PFSK-1 (cell line): Measurements from ENCODE around the gene ADGRB3.

Experiments used
- FOXP2 ChIP-seq: optimal IDR thresholded peaks from 2 replicates; pipeline ENCODE3; 2011; ENCODE audit warnings: borderline replicate concordance, control low read depth, inconsistent platforms; ENCODE audit not compliant: insufficient read depth; ENCODE audit errors: extremely low read length, extremely low read depth
- POLR2AphosphoS5 ChIP-seq: IDR thresholded peaks from 2 replicates; pipeline ENCODE4 v1.6.1; 2012; ENCODE audit warnings: low read depth, mild to moderate bottlenecking, control low read depth, low read length, moderate library complexity
- REST ChIP-seq, 2 experiments: IDR thresholded peaks; 2 replicates each; pipeline versions ENCODE4 v1.6.1 to v1.8.0; 2011 to 2012; ENCODE audit warnings: low read depth in 2 of 2, low read length in 2 of 2, control low read depth in 1 of 2, inconsistent platforms in 1 of 2, mild to moderate bottlenecking in 1 of 2, moderate library complexity in 1 of 2; ENCODE audit not compliant: insufficient read depth in 1 of 2
- SIN3A ChIP-seq: IDR thresholded peaks from 2 replicates; pipeline ENCODE4 v1.6.1; 2012; ENCODE audit warnings: mild to moderate bottlenecking, low read length, moderate library complexity, borderline replicate concordance; ENCODE audit not compliant: insufficient read depth
- TAF1 ChIP-seq: IDR thresholded peaks from 2 replicates; pipeline ENCODE4 v1.6.1; 2012; ENCODE audit warnings: low read length, control low read depth, borderline replicate concordance; ENCODE audit not compliant: insufficient read depth

ADGRB3 gene

GRCh38 chr6:69012211-69012610 lies 377.1 kb downstream of the ADGRB3 start:
- TF ChIP-seq FOXP2 (no peak), TAF1 (no peak), SIN3A (no peak), POLR2AphosphoS5 (no peak), REST (IDR thresholded peaks at IDR 0.05; ENCODE audit: insufficient read depth in 1 of 2, low read depth in 2 of 2, low read length in 2 of 2) (no peak)

GRCh38 chr6:69012876-69013275 lies 377.8 kb downstream of the ADGRB3 start:
- TF ChIP-seq REST (IDR thresholded peaks at IDR 0.05; ENCODE audit: insufficient read depth in 1 of 2, low read depth in 2 of 2, low read length in 2 of 2) (no peak), TAF1 (no peak), FOXP2 (no peak), POLR2AphosphoS5 (no peak), SIN3A (no peak)

- TF ChIP-seq SIN3A (no peak), TAF1 (no peak), FOXP2 (no peak), POLR2AphosphoS5 (no peak), REST (IDR thresholded peaks at IDR 0.05; ENCODE audit: insufficient read depth in 1 of 2, low read depth in 2 of 2, low read length in 2 of 2) (no peak)
Observed at GRCh38 chr6:69018906-69019305, 383.8 kb downstream of the ADGRB3 start.

- no peak for TF ChIP-seq POLR2AphosphoS5
- no peak for TF ChIP-seq FOXP2
- TF ChIP-seq SIN3A = no peak
- TF ChIP-seq REST (IDR thresholded peaks at IDR 0.05; ENCODE audit: insufficient read depth in 1 of 2, low read depth in 2 of 2, low read length in 2 of 2) = no peak
- TF ChIP-seq TAF1 = no peak
Observed at GRCh38 chr6:69019832-69020231, 384.8 kb downstream of the ADGRB3 start.

GRCh38 chr6:69022993-69023392 lies 387.9 kb downstream of the ADGRB3 start:
- no peak for TF ChIP-seq SIN3A
- no peak for TF ChIP-seq FOXP2
- no peak for TF ChIP-seq TAF1
- TF ChIP-seq REST (IDR thresholded peaks at IDR 0.05; ENCODE audit: insufficient read depth in 1 of 2, low read depth in 2 of 2, low read length in 2 of 2) = no peak
- TF ChIP-seq POLR2AphosphoS5 = no peak
